ENCODE results near the gene FRAT2.
"Not testable (repeated sequence)": the region's sequence is repeated elsewhere in the genome, so short reads cannot be mapped to it uniquely, and the experiment has no call there.

The FRAT2 gene

DNA sequence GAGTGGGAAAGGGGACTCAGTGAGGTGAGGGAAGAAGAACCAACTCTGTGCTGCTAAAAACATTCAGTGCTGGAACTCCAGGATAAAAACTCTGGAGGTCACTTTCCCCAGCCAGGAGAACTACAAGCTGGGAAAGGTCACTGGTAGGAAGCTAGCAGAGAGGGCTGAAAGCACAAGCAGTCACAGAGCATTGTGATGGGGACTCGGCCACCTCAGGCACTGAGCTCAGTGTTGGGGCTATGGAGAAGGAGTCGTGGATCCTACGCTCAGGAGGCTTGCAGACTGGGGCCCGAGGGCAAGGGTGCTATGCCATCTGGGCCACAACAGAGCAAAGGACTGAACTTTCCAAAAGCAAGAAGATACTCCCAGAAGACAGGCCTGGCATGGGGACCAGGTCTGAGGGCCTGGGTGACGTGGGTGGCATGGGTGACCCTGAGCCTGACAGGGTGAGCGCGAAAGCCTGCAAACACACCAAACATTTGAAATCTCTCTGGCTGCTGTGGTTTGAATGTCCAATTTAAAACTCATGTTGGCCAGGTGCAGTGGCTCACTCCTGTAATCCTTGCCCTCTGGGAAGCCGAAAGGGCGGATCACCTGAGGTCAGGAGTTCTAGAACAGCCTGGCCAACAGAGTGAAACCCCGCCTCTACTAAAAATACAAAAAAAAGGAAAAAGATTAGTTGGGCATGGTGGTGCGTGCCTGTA lies 32.3 kb downstream of the FRAT2 start:
- no peak for FAIRE-seq

GRCh38 chr10:97300980-97301379 lies 33.5 kb downstream of the FRAT2 start:
- TF ChIP-seq POU2F2 (IDR thresholded peaks at IDR 0.05; ENCODE audit: low read depth, low read length), result no peak
- no peak for TF ChIP-seq PAX5 (IDR thresholded peaks at IDR 0.05; ENCODE audit: insufficient read depth, low read length, severe bottlenecking)
- no peak for TF ChIP-seq SPI1 (IDR thresholded peaks at IDR 0.05; ENCODE audit: low read depth, low read length)
- DNase-seq (ENCODE audit: insufficient read length, low spot score) (no peak), FAIRE-seq (no peak)

More for the DNA sequence above, 32.3 kb downstream of the FRAT2 start:
- DNase-seq (ENCODE audit: insufficient read length, low spot score), result no peak
- no peak for TF ChIP-seq POU2F2 (IDR thresholded peaks at IDR 0.05; ENCODE audit: low read depth, low read length)
- no peak for TF ChIP-seq POLR2AphosphoS5 (IDR thresholded peaks at IDR 0.05; ENCODE audit: low read depth, low read length)
- no peak for TF ChIP-seq TAF1 (IDR thresholded peaks at IDR 0.05; ENCODE audit: low read depth, low read length)
- TF ChIP-seq POLR2A (IDR thresholded peaks at IDR 0.05; ENCODE audit: low read depth, low read length), result no peak
- TF ChIP-seq SPI1 (IDR thresholded peaks at IDR 0.05; ENCODE audit: low read depth, low read length), result no peak
- no peak for TF ChIP-seq PAX5 (IDR thresholded peaks at IDR 0.05; ENCODE audit: insufficient read depth, low read length, severe bottlenecking)

DNA sequence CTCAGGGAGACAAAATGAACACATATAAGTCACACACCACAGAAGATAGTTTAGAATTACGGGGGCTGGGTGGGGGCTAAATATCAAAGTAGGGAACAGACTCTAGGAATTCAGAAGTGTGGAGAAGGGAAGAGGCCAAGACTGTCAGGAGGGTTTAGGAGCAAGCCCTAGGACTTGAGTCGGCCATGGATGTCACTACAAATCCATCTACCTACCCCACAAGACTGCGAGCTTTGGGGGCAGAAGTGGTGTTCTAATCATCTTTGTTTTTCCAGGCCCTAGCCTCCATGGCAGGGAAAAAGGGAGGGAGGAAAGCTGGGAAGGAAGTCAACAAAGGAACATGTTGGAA lies 36.3 kb downstream of the FRAT2 start:
- TF ChIP-seq SPI1 (IDR thresholded peaks at IDR 0.05; ENCODE audit: low read depth, low read length) (no peak), PAX5 (IDR thresholded peaks at IDR 0.05; ENCODE audit: insufficient read depth, low read length, severe bottlenecking) (no peak), TAF1 (IDR thresholded peaks at IDR 0.05; ENCODE audit: low read depth, low read length) (no peak), POLR2A (IDR thresholded peaks at IDR 0.05; ENCODE audit: low read depth, low read length) (no peak), POU2F2 (IDR thresholded peaks at IDR 0.05; ENCODE audit: low read depth, low read length) (no peak), POLR2AphosphoS5 (IDR thresholded peaks at IDR 0.05; ENCODE audit: low read depth, low read length) (no peak)
- FAIRE-seq (no peak), DNase-seq (ENCODE audit: insufficient read length, low spot score) (no peak)

GRCh38 chr10:97297556-97298222 lies 36.8 kb downstream of the FRAT2 start:
- DNase-seq (ENCODE audit: insufficient read length, low spot score), result no peak
- FAIRE-seq, result no peak
- TF ChIP-seq POLR2AphosphoS5 (IDR thresholded peaks at IDR 0.05; ENCODE audit: low read depth, low read length) (no peak), POLR2A (IDR thresholded peaks at IDR 0.05; ENCODE audit: low read depth, low read length) (no peak), PAX5 (IDR thresholded peaks at IDR 0.05; ENCODE audit: insufficient read depth, low read length, severe bottlenecking) (no peak), TAF1 (IDR thresholded peaks at IDR 0.05; ENCODE audit: low read depth, low read length) (no peak), SPI1 (IDR thresholded peaks at IDR 0.05; ENCODE audit: low read depth, low read length) (no peak)

GRCh38 chr10:97292862-97293198 lies 41.7 kb downstream of the FRAT2 start:
- FAIRE-seq (no peak), DNase-seq (ENCODE audit: insufficient read length, low spot score) (no peak)
- TF ChIP-seq TAF1 (IDR thresholded peaks at IDR 0.05; ENCODE audit: low read depth, low read length) (no peak), POU2F2 (IDR thresholded peaks at IDR 0.05; ENCODE audit: low read depth, low read length) (no peak), PAX5 (IDR thresholded peaks at IDR 0.05; ENCODE audit: insufficient read depth, low read length, severe bottlenecking) (no peak), POLR2A (IDR thresholded peaks at IDR 0.05; ENCODE audit: low read depth, low read length) (no peak), SPI1 (IDR thresholded peaks at IDR 0.05; ENCODE audit: low read depth, low read length) (no peak), POLR2AphosphoS5 (IDR thresholded peaks at IDR 0.05; ENCODE audit: low read depth, low read length) (no peak)

DNA sequence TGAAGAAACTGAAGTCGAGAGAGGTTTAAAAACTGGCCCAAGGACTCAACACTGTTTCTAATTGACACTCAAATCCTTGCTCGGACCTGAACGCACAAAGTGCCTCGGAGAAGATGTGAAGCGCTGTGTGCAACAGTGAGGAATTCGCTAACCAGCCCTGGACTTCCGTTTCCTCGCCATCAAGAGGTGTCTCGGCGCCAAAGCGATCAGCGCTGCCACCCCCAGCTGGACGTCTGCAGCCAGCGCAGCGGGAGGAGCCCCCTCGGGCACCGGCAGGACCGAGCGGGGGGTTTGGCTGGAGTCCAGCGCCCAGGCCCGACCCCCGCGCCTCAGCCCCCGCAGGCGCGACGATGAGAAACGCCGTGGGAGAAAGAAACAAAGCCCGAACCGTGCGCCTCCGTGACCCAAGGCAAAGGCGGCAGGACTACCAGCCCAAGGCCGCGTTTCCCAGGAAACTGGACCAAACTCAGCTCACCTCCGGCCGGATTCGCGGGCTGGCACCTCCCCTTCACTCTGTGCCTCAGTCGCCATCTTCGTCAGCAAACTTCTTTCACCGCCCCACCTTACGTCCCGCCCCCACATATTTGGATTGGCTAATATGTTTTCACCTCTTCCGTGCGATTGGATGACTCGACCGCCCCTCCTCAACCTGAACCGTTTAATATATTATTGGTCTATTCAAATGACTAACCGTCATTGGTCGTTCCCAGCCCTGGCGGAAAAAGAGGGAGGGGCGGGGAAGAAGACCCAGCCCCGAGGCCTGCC lies 42.2 kb downstream of the FRAT2 start, which contains the start of gene ARHGAP19:
ARHGAP19 (minus strand) TSS at position 541 of the 765 bp plus-strand sequence; CDS start at position 531, 10 bp downstream.
- peak; percentile 81 for DNase-seq (ENCODE audit: insufficient read length, low spot score)
- peak; percentile 90 for FAIRE-seq
- peak; percentile 47; the same call in 1 of the 2 replicates for TF ChIP-seq SPI1 (IDR thresholded peaks at IDR 0.05; ENCODE audit: low read depth, low read length)
- peak; percentile 67; the same call in 1 of the 2 replicates for TF ChIP-seq POLR2AphosphoS5 (IDR thresholded peaks at IDR 0.05; ENCODE audit: low read depth, low read length)
- peak; percentile 6; the same call in 1 of the 2 replicates for TF ChIP-seq POU2F2 (IDR thresholded peaks at IDR 0.05; ENCODE audit: low read depth, low read length)
- TF ChIP-seq PAX5 (IDR thresholded peaks at IDR 0.05; ENCODE audit: insufficient read depth, low read length, severe bottlenecking), result no peak
- TF ChIP-seq POLR2A (IDR thresholded peaks at IDR 0.05; ENCODE audit: low read depth, low read length), result peak; percentile 61; the same call in 1 of the 2 replicates
- peak; percentile 67 for TF ChIP-seq TAF1 (IDR thresholded peaks at IDR 0.05; ENCODE audit: low read depth, low read length)

GRCh38 chr10:97291357-97292096 lies 43.0 kb downstream of the FRAT2 start:
- no peak for TF ChIP-seq POLR2A (IDR thresholded peaks at IDR 0.05; ENCODE audit: low read depth, low read length)
- TF ChIP-seq POLR2AphosphoS5 (IDR thresholded peaks at IDR 0.05; ENCODE audit: low read depth, low read length), result no peak
- TF ChIP-seq SPI1 (IDR thresholded peaks at IDR 0.05; ENCODE audit: low read depth, low read length), result no peak
- TF ChIP-seq PAX5 (IDR thresholded peaks at IDR 0.05; ENCODE audit: insufficient read depth, low read length, severe bottlenecking), result no peak
- no peak for TF ChIP-seq TAF1 (IDR thresholded peaks at IDR 0.05; ENCODE audit: low read depth, low read length)
- TF ChIP-seq POU2F2 (IDR thresholded peaks at IDR 0.05; ENCODE audit: low read depth, low read length), result no peak
- DNase-seq (ENCODE audit: insufficient read length, low spot score) (no peak), FAIRE-seq (no peak)

DNA sequence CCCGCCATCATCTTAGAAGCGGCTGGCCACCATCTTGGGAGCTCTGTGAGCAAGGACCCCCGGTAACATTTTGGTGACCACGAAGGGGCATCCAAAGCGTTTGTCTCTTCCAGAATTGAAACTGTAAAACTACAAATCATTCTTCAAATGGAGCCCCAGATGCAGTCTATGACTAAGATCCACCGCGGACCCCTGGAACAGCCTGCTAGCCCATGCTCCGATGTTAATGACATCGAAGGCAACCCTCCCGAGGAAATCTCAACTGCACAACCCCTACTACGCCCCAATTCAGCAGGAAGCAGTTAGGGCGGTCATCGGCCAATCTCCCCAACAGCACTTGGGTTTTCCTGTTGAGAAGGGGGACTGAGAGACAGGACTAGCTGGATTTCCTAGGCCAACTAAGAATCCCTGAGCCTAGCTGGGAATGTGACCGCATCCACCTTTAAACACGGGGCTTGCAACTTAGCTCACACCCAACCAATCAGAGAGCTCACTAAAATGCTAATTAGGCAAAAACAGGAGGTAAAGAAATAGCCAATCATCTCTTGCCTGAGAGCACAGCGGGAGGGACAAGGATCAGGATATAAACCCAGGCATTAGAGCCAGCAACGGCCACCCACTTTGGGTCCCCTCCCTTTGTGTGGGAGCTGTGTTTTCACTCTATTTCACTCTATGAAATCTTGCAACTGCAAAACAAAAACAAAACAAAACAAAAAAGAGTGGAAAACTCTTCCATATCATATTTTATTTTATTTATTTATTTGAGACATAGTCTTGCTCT lies 43.8 kb downstream of the FRAT2 start:
- FAIRE-seq; DNase-seq (ENCODE audit: insufficient read length, low spot score): not testable (repeated sequence)

DNA sequence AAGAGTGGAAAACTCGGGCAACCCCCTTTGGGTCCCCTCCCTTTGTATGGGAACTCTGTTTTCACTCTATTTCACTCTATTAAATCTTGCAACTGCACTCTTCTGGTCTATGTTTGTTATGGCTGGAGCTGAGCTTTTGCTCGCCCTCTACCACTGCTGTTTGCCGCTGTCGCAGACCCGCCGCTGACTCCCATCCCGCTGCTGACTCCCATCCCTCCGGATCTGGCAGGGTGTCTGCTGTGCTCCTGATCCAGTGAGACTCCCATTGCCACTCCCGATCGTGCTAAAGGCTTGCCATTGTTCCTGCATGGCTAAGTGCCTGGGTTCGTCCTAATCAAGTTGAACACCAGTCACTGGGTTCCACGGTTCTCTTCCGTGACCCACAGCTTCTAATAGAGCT lies 44.5 kb downstream of the FRAT2 start:
- FAIRE-seq, result peak; percentile 57
- DNase-seq (ENCODE audit: insufficient read length, low spot score), result not testable (repeated sequence)
